Kidney glomerular epithelial cell (primary cell): ENCODE measurements around the gene CALML6.

Source experiments
- DNase-seq: peaks from one replicate; lab custom pipeline; 2025; lab: John Stamatoyannopoulos, UW

CALML6 gene

GRCh38 chr1:1892079-1892762 lies 22.8 kb upstream of the CALML6 start:
- DNase-seq = no peak

- no peak for DNase-seq
Observed at GRCh38 chr1:1892763-1893120, 22.3 kb upstream of the CALML6 start.

GRCh38 chr1:1893291-1893985 lies 21.6 kb upstream of the CALML6 start:
- DNase-seq = no peak

- no peak for DNase-seq
Observed at GRCh38 chr1:1893997-1894353, 21.1 kb upstream of the CALML6 start.

- no peak for DNase-seq
Observed at GRCh38 chr1:1894354-1895059, 20.6 kb upstream of the CALML6 start.

GRCh38 chr1:1895060-1895418 lies 20.0 kb upstream of the CALML6 start:
- DNase-seq = no peak

GRCh38 chr1:1895456-1896336 lies 19.4 kb upstream of the CALML6 start:
- no peak for DNase-seq

- DNase-seq = no peak
Observed at GRCh38 chr1:1898246-1898933, 16.7 kb upstream of the CALML6 start.

GRCh38 chr1:1899266-1899966 lies 15.6 kb upstream of the CALML6 start:
- no peak for DNase-seq

GRCh38 chr1:1899967-1900327 lies 15.1 kb upstream of the CALML6 start:
- no peak for DNase-seq

GRCh38 chr1:1900883-1901640 lies 14.0 kb upstream of the CALML6 start:
- DNase-seq = no peak

GRCh38 chr1:1901641-1902294 lies 13.3 kb upstream of the CALML6 start:
- no peak for DNase-seq

- no peak for DNase-seq
Observed at GRCh38 chr1:1903224-1903623, 11.8 kb upstream of the CALML6 start.

GRCh38 chr1:1906185-1907097 lies 8.6 kb upstream of the CALML6 start:
- DNase-seq = peak; percentile 50

- no peak for DNase-seq
Observed at GRCh38 chr1:1907098-1907736, 7.8 kb upstream of the CALML6 start.

GRCh38 chr1:1908506-1908791 lies 6.6 kb upstream of the CALML6 start:
- no peak for DNase-seq

GRCh38 chr1:1910033-1910465 lies 5.0 kb upstream of the CALML6 start:
- DNase-seq = no peak

GRCh38 chr1:1910651-1911331 lies 4.3 kb upstream of the CALML6 start:
- DNase-seq = no peak
